Measurements from ENCODE around the gene ANKFN1. TPM values are rescaled to one million over a fixed set of nuclear protein-coding genes. Genes with fewer than 3 reads are reported as not detected.

ANKFN1 gene
- total RNA-seq, 2 donors from 2014 or later: 0.52 to 0.58 TPM

DNA sequence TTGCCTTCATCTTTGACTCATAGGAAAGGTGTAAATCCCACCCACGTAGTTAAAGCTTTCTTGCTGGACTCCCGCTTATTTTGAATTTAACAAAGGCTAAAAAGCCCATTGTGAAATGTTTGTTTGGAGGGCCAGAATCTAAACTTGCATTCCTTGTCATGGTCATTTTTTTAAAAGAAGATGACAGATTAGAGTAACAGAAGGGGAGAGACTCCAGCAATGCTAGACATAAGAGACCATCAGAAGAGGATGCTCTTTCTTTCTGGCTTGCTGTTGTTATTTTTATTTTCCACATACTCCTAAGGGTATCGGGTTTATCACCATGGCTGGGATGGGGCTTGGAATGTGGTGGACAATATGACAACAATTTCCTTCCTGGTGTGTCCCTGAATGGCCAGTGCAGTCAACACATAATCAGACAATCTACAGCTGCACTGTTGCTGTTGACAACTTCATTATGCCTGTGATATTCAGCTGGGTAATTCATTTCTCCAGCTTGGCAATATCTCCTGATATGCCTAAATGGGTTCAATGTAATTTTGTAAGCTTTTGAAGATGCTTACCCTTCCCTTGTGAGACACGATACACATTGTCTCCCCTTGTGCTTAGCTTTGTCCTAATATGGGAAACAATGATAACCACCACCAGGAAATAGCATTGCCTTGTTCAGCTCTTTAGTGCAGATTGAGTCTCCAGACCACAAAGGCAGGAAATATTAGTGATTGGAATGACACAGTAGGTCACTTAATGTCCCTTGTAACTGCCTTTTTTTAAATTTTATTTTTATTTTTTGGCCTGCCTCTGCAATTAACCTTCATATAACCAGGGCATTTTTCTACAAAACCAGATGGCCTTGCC, 164.3 kb downstream of the ANKFN1 start:
- no peak overlapping the region for H3K27ac ChIP-seq
- intact Hi-C loops (cut with DNase I): loop anchor here (10.0 kb wide), 1 partner anchor 193 kb away; no protein-coding TSS in a partner anchor
- DNase-seq: no peak
- TF ChIP-seq, protein P1, sequence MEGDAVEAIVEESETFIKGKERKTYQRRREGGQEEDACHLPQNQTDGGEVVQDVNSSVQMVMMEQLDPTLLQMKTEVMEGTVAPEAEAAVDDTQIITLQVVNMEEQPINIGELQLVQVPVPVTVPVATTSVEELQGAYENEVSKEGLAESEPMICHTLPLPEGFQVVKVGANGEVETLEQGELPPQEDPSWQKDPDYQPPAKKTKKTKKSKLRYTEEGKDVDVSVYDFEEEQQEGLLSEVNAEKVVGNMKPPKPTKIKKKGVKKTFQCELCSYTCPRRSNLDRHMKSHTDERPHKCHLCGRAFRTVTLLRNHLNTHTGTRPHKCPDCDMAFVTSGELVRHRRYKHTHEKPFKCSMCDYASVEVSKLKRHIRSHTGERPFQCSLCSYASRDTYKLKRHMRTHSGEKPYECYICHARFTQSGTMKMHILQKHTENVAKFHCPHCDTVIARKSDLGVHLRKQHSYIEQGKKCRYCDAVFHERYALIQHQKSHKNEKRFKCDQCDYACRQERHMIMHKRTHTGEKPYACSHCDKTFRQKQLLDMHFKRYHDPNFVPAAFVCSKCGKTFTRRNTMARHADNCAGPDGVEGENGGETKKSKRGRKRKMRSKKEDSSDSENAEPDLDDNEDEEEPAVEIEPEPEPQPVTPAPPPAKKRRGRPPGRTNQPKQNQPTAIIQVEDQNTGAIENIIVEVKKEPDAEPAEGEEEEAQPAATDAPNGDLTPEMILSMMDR (IDR thresholded peaks at IDR 0.05): no peak
- H3K9ac ChIP-seq (ENCODE audit: low read depth in 2 of 2, low read length in 2 of 2): no peak overlapping the region
- H3K36me3 ChIP-seq: no peaks in the 10 kb centered on the region
- no peaks in the 10 kb centered on the region for H3K9me3 ChIP-seq
- no peaks in the 10 kb centered on the region for H3K4me1 ChIP-seq
- no peak overlapping the region for H3K4me3 ChIP-seq
- H3K27me3 ChIP-seq: no peaks in the 10 kb centered on the region

DNA sequence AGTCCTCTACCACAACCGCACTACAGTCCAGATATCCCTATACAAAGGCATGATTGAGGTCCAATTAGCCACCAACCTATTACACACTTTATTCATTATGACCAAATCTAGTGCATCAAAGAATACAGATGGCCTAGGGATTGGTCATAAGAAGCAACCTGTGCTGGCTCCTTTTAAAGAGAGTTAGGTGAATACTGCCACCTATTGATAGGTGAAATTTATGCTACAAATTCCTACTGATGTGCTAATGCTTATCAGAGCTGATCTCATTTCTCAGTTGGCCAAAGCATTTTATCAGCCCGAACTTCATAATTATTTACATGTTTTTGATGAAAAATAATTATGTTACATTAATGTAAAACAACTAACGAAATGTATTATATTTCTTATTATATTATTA, 166.3 kb downstream of the ANKFN1 start:
- Histone ChIP-seq H3K9me3 (no peaks in the 10 kb centered on the region), H3K9ac (ENCODE audit: low read depth in 2 of 2, low read length in 2 of 2) (no peak overlapping the region), H3K4me3 (no peak overlapping the region), H3K27me3 (no peaks in the 10 kb centered on the region), H3K36me3 (no peaks in the 10 kb centered on the region), H3K4me1 (no peaks in the 10 kb centered on the region), H3K27ac (no peak overlapping the region)
- intact Hi-C loops (cut with DNase I): loop anchor here (10.0 kb wide), 1 partner anchor 195 kb away; no protein-coding TSS in a partner anchor
- TF ChIP-seq, protein P1 (IDR thresholded peaks at IDR 0.05): peak; percentile 48
- DNase-seq: no peak

- intact Hi-C loops (cut with DNase I): loop anchor here (10.0 kb wide), 1 partner anchor 476 kb away; no protein-coding TSS in a partner anchor
- no peak overlapping the region for H3K4me3 ChIP-seq
- no peak overlapping the region for H3K27ac ChIP-seq
- H3K9ac ChIP-seq (ENCODE audit: low read depth in 2 of 2, low read length in 2 of 2): no peak overlapping the region
- no peaks in the 10 kb centered on the region for H3K4me1 ChIP-seq
- no peak for DNase-seq
- TF ChIP-seq, protein P1 (IDR thresholded peaks at IDR 0.05): no peak
- H3K27me3 ChIP-seq: no peaks in the 10 kb centered on the region
- H3K9me3 ChIP-seq: no peaks in the 10 kb centered on the region
- no peaks in the 10 kb centered on the region for H3K36me3 ChIP-seq
These were observed 167.2 kb downstream of the ANKFN1 start for GRCh38 chr17:56320443-56320842.

GRCh38 chr17:56322991-56323390, 169.7 kb downstream of the ANKFN1 start:
- Histone ChIP-seq H3K9me3 (no peaks in the 10 kb centered on the region), H3K36me3 (no peaks in the 10 kb centered on the region), H3K27ac (no peak overlapping the region), H3K4me1 (no peaks in the 10 kb centered on the region), H3K27me3 (no peaks in the 10 kb centered on the region), H3K9ac (ENCODE audit: low read depth in 2 of 2, low read length in 2 of 2) (no peak overlapping the region), H3K4me3 (no peak overlapping the region)
- DNase-seq: no peak
- TF ChIP-seq, protein P1 (IDR thresholded peaks at IDR 0.05): no peak
- intact Hi-C loops (cut with DNase I): loop anchor here (10.0 kb wide), 1 partner anchor 478 kb away; no protein-coding TSS in a partner anchor

DNA sequence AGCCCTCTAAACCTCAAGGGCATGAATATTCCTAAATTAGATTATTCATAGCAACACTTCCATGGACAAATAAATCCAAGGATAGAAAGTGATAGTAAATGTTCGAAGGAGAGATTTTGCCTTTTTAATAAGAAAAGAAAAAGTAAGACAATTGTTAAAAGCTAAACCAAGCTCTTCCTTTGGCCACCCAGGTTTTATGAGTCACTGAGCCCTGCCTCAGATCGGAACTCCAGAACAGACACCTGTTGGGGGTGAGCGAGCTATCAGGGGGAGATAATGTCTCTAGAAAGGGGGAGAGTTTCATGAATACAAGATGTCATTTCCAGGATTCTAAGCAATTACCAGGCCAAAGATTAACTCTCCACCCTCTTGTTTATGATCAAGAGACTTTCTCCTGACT, 171.4 kb downstream of the ANKFN1 start:
- Histone ChIP-seq H3K4me3 (no peak overlapping the region), H3K9me3 (no peaks in the 10 kb centered on the region), H3K9ac (ENCODE audit: low read depth in 2 of 2, low read length in 2 of 2) (no peak overlapping the region), H3K27ac (no peak overlapping the region), H3K36me3 (no peaks in the 10 kb centered on the region), H3K4me1 (no peaks in the 10 kb centered on the region), H3K27me3 (no peaks in the 10 kb centered on the region)
- intact Hi-C loops (cut with DNase I): loop anchor here (10.0 kb wide), 1 partner anchor 480 kb away; no protein-coding TSS in a partner anchor
- no peak for DNase-seq
- TF ChIP-seq, protein P1 (IDR thresholded peaks at IDR 0.05): no peak
